GM12878 (cell line): ENCODE results near the gene CAMK2B. TPM values are rescaled to one million over a fixed set of nuclear protein-coding genes. Genes with fewer than 3 reads are reported as not detected.

Source experiments
- ATAC-seq: fragments of 200-7000 bp; cut with Tn5 transposase; 3 replicates; pipeline ENCODE4 v1.9.1; 2020; ENCODE audit warnings: mild to moderate bottlenecking, moderate library complexity
- BruUV-seq: library from RNA; stranded (reverse); fragments of 400-500 nt; replicated peaks from 2 replicates; lab custom pipeline; 2021; lab: Mats Ljungman, UMichigan
- CTCF ChIA-PET: fragments of 300-600 bp; sonication (Branson Sonifier 250); formaldehyde crosslinking; extraction: SDS; loops from one replicate; lab custom pipeline; 2021; ENCODE audit warnings: inconsistent platforms; lab: Yijun Ruan, JAX
- POLR2A ChIA-PET: fragments of 350-600 bp; formaldehyde crosslinking; extraction: SDS; loops from one replicate; lab custom pipeline; 2021; ENCODE audit warnings: inconsistent platforms; lab: Charles Lee
- RAD21 ChIA-PET: fragments of 300-600 bp; sonication (Branson Sonifier 250); formaldehyde crosslinking; loops from one replicate; lab custom pipeline; 2023; ENCODE audit warnings: antibody characterized with exemption; ENCODE audit not compliant: unreplicated experiment; lab: Charles Lee
- SMC1A ChIA-PET: fragments of 300-600 bp; sonication (Branson Sonifier 250); formaldehyde crosslinking; loops from one replicate; lab custom pipeline; 2023; ENCODE audit not compliant: unreplicated experiment, uncharacterized antibody; lab: Charles Lee
- DNase-seq: peaks from one replicate; pipeline ENCODE4 v3.0.0-alpha.2; 2011; ENCODE audit warnings: low read depth, low spot score
- FAIRE-seq: peaks from 3 replicates; lab custom pipeline; 2011; peaks lifted over from hg19 to GRCh38; lab: Jason Lieb, UNC
- H2AFZ ChIP-seq: 2 replicates; pipeline ENCODE4 v1.6.0; 2011; ENCODE audit warnings: low read depth, low read length, control low read depth; ENCODE audit not compliant: control insufficient read depth
- H3K27ac ChIP-seq: 2 replicates; pipeline ENCODE4 v1.5.1; 2011; ENCODE audit warnings: control low read depth; ENCODE audit not compliant: control insufficient read depth, insufficient read depth
- H3K27me3 ChIP-seq, 2 experiments: replicated peaks in 1 of 2; 2 replicates each; pipeline versions ENCODE4 v1.6.0 to v1.6.1; 2011; ENCODE audit warnings: low read length in 1 of 2; ENCODE audit not compliant: control insufficient read depth in 2 of 2, insufficient read depth in 2 of 2
- H3K36me3 ChIP-seq, 2 experiments: 2 replicates each; pipeline ENCODE4 v1.5.1; 2011; ENCODE audit warnings: low read length in 1 of 2; ENCODE audit not compliant: control insufficient read depth in 2 of 2, insufficient read depth in 2 of 2
- H3K4me1 ChIP-seq: 2 replicates; pipeline ENCODE4 v1.6.1; 2011; ENCODE audit warnings: mild to moderate bottlenecking, low read length, moderate library complexity, mixed read lengths; ENCODE audit not compliant: control insufficient read depth, insufficient read depth
- H3K4me2 ChIP-seq: 2 replicates; pipeline ENCODE4 v1.6.0; 2011; ENCODE audit warnings: control low read depth; ENCODE audit not compliant: control insufficient read depth, insufficient read depth
- H3K4me3 ChIP-seq: fragments of 200-600 bp; sonication (generic); 2 replicates; pipeline ENCODE4 v1.5.1; 2016
- H3K79me2 ChIP-seq: 2 replicates; pipeline ENCODE4 v1.6.0; 2011; ENCODE audit warnings: low read length; ENCODE audit not compliant: control insufficient read depth, insufficient read depth
- H3K9ac ChIP-seq: 2 replicates; pipeline ENCODE4 v1.8.0; 2011; ENCODE audit warnings: low read length, control low read depth, mixed read lengths; ENCODE audit not compliant: control insufficient read depth, insufficient read depth
- H3K9me3 ChIP-seq: replicated peaks from 3 replicates; pipeline ENCODE4 v1.5.1; 2011; ENCODE audit warnings: mild to moderate bottlenecking, low read length; ENCODE audit not compliant: control insufficient read depth, insufficient read depth
- H4K20me1 ChIP-seq: 2 replicates; pipeline ENCODE4 v1.6.0; 2011; ENCODE audit not compliant: control insufficient read depth, insufficient read depth
- BMI1 ChIP-seq: fragments of 450-650 bp; IDR thresholded peaks from 2 replicates; pipeline ENCODE4 v1.6.1; 2016; ENCODE audit warnings: mild to moderate bottlenecking, moderate library complexity, borderline replicate concordance
- CHD2 ChIP-seq: IDR thresholded peaks from 2 replicates; pipeline ENCODE4 v1.6.1; 2011; ENCODE audit warnings: low read depth, low read length, improper control_type of control experiment, borderline replicate concordance
- DPF2 ChIP-seq: fragments of 450-650 bp; IDR thresholded peaks from 2 replicates; pipeline ENCODE4 v1.6.1; 2017; ENCODE audit warnings: mild to moderate bottlenecking
- ESRRA ChIP-seq: IDR thresholded peaks from 2 replicates; pipeline ENCODE4 v1.6.1; 2012; ENCODE audit warnings: mild to moderate bottlenecking, low read length, improper control_type of control experiment
- ETV6 ChIP-seq, 2 experiments: fragments of 450-650 bp in 1 of 2; IDR thresholded peaks in 1 of 2; conservative IDR thresholded peaks in 1 of 2; 2 replicates each; pipeline ENCODE4 v1.6.1; 2014; ENCODE audit warnings: antibody characterized with exemption in 1 of 2, borderline replicate concordance in 1 of 2, low read depth in 1 of 2, mild to moderate bottlenecking in 1 of 2, moderate library complexity in 1 of 2
- GATAD2B ChIP-seq: fragments of 450-650 bp; conservative IDR thresholded peaks from 2 replicates; pipeline ENCODE4 v1.6.1; 2017; ENCODE audit warnings: low read depth, mild to moderate bottlenecking, moderate library complexity
- IRF3 ChIP-seq: fragments of 450-650 bp; IDR thresholded peaks from 2 replicates; pipeline ENCODE4 v1.6.1; 2014; ENCODE audit warnings: mild to moderate bottlenecking
- MAX ChIP-seq: IDR thresholded peaks from 2 replicates; pipeline ENCODE4 v1.6.1; 2012; ENCODE audit warnings: low read depth, low read length, improper control_type of control experiment
- NKRF ChIP-seq: fragments of 450-650 bp; conservative IDR thresholded peaks from 2 replicates; pipeline ENCODE4 v1.6.1; 2017; ENCODE audit warnings: mild to moderate bottlenecking, moderate library complexity
- RAD51 ChIP-seq: fragments of 450-650 bp; IDR thresholded peaks from 2 replicates; pipeline ENCODE4 v1.6.1; 2016; ENCODE audit warnings: moderate library complexity, mild to moderate bottlenecking, inconsistent platforms
- RCOR1 ChIP-seq: conservative IDR thresholded peaks from 2 replicates; pipeline ENCODE4 v1.6.1; 2012; ENCODE audit warnings: low read depth, low read length, improper control_type of control experiment
- SMAD1 ChIP-seq: fragments of 450-650 bp; IDR thresholded peaks from 2 replicates; pipeline ENCODE4 v1.6.1; 2018; ENCODE audit warnings: mild to moderate bottlenecking, low read depth; ENCODE audit not compliant: partially characterized antibody
- TBL1XR1 ChIP-seq: IDR thresholded peaks from 2 replicates; pipeline ENCODE4 v1.6.1; 2012; ENCODE audit warnings: low read depth, low read length, improper control_type of control experiment
- WRNIP1 ChIP-seq: IDR thresholded peaks from 2 replicates; pipeline ENCODE4 v1.6.1; 2011; ENCODE audit warnings: low read depth, low read length, improper control_type of control experiment, borderline replicate concordance
- ZBTB33 ChIP-seq: fragments of 450-650 bp; IDR thresholded peaks from 2 replicates; pipeline ENCODE4 v1.6.1; 2017; ENCODE audit warnings: mild to moderate bottlenecking
- ZNF274 ChIP-seq: IDR thresholded peaks from one replicate; pipeline ENCODE4 v1.8.0; 2011; ENCODE audit not compliant: insufficient read length, insufficient read depth
- WGBS: methylation state at CpG from one replicate; pipeline ENCODE4 v1.1.6; 2016; ENCODE audit warnings: low lambda C conversion rate; ENCODE audit not compliant: insufficient replicate concordance, insufficient coverage; ENCODE audit errors: missing lambda C conversion rate; 5-methylcytosine and 5-hydroxymethylcytosine counted together
- in situ Hi-C: fragments of 300-500 bp; cut with MboI; formaldehyde crosslinking; loops from 9 replicates; pipeline ENCODE4 v1.14.3; 2018; ENCODE audit warnings: mixed read lengths
- intact Hi-C: fragments of 100-400 bp; cut with micrococcal nuclease; formaldehyde crosslinking; loops from one replicate; pipeline ENCODE4 v1.14.2; 2022; ENCODE audit not compliant: unreplicated experiment
- polyA plus RNA-seq, 11 experiments: library from polyadenylated mRNA; depleted of rRNA in 4 of 11; unstranded in 6 of 11; stranded (reverse) in 5 of 11; fragments of >200 nt; fragmentation: Nextera tagmentation in 4 of 11; fragmentation: Illumina TruSeq in 1 of 11; extraction: Ambion mirVana in 4 of 11; extraction: Trizol in 1 of 11; gene quantifications; 1 replicate in 1 of 11; 2 replicates in 10 of 11; pipeline versions ENCODE4 v1.2.1 to v1.2.3, GENCODE V29; 2011 to 2016; ENCODE audit warnings: inconsistent platforms in 2 of 11, missing spikeins in 2 of 11, low read depth in 1 of 11
- total RNA-seq, 4 experiments: library from RNA; depleted of rRNA in 3 of 4; stranded (reverse); fragments of >200 nt in 3 of 4; fragmentation: Illumina TruSeq in 1 of 4; extraction: Trizol in 1 of 4; gene quantifications; 2 replicates each; pipeline versions ENCODE4 v1.2.1 to v1.2.3, GENCODE V29; 2013 to 2021

CAMK2B gene
- total and polyA plus RNA-seq, 10 of the 15 experiments (the other 5 are each of a cell fraction or from before 2014, with no cell fraction given): 0.06 to 0.23 (median 0.11) TPM; not detected in 5

- H3K9me3 ChIP-seq: no peaks in the 10 kb centered on the region
- 46% methylated on average over 20 of the region's 20 CpGs for WGBS
- H3K79me2 ChIP-seq: no peaks in the 10 kb centered on the region
- no peak overlapping the region for H2AFZ ChIP-seq
- H4K20me1 ChIP-seq: no peaks in the 10 kb centered on the region
- no peaks in the 10 kb centered on the region for H3K36me3 ChIP-seq
- H3K27ac ChIP-seq: no peak overlapping the region
- no peak for FAIRE-seq
- H3K27me3 ChIP-seq: peaks cover 0 to 1% of the 10 kb centered on the region in 2 experiments; a peak in 1 of 4 replicates
- no TSS peak for BruUV-seq
- no peak overlapping the region for H3K4me3 ChIP-seq
- intact Hi-C loops: no loop called here
- SMC1A ChIA-PET: no interaction called here
- CTCF ChIA-PET: no interaction called here
- RAD21 ChIA-PET: no interaction called here
- POLR2A ChIA-PET: interaction anchor here (1.0 kb wide), 1 partner anchor 11 kb away, joined by 3 read pairs; no protein-coding TSS in a partner anchor
- DNase-seq: no peak
- in situ Hi-C loops: no loop called here
- H3K4me2 ChIP-seq: no peak overlapping the region
- no peak for TF ChIP-seq ETV6 (conservative IDR thresholded peaks at IDR 0.05 in 1 of 2, IDR thresholded peaks at IDR 0.05 in 1 of 2; ENCODE audit: borderline replicate concordance in 1 of 2, low read depth in 1 of 2)
- no peak for TF ChIP-seq RAD51
- TF ChIP-seq RCOR1: no peak
- TF ChIP-seq TBL1XR1: no peak
- no peak for TF ChIP-seq BMI1
- TF ChIP-seq ZBTB33: no peak
- TF ChIP-seq NKRF: no peak
- no peak for TF ChIP-seq CHD2
- no peak for TF ChIP-seq DPF2
- TF ChIP-seq GATAD2B: no peak
- no peak for TF ChIP-seq MAX
- no peak for TF ChIP-seq WRNIP1
- no peak for TF ChIP-seq ESRRA
- TF ChIP-seq ZNF274: no peak
- no peak for TF ChIP-seq IRF3
- TF ChIP-seq SMAD1: no peak
- ATAC-seq: no peak
- H3K9ac ChIP-seq: no peak overlapping the region
- no peaks in the 10 kb centered on the region for H3K4me1 ChIP-seq
These were observed 48.7 kb downstream of the CAMK2B start for GRCh38 chr7:44276571-44277221.
